ENCODE results near the gene IFNLR1.
A peak's percentile ranks its signal among the peaks of the same experiment; 100 is the strongest.

The IFNLR1 gene

GRCh38 chr1:24149866-24150233 lies 37.2 kb downstream of the IFNLR1 start:
- peak; percentile 32 to 59 (median 47) for DNase-seq (ENCODE audit: low read depth in 3 of 3)

GRCh38 chr1:24147816-24148215 lies 39.3 kb downstream of the IFNLR1 start:
- DNase-seq (ENCODE audit: low read depth in 3 of 3) = no peak

- DNase-seq (ENCODE audit: low read depth in 3 of 3) = no peak
Measured at GRCh38 chr1:24147194-24147593, 39.9 kb downstream of the IFNLR1 start.

GRCh38 chr1:24142546-24143534 lies 44.2 kb downstream of the IFNLR1 start, which contains the start of gene IL22RA1:
TSS of gene IL22RA1 (minus strand) at chr1:24143140. CDS start at chr1:24143082, 58 bp downstream.
- no peak for DNase-seq (ENCODE audit: low read depth in 3 of 3)

- no peak for DNase-seq (ENCODE audit: low read depth in 3 of 3)
Measured at GRCh38 chr1:24141311-24141997, 45.6 kb downstream of the IFNLR1 start.

GRCh38 chr1:24140741-24141181 lies 46.3 kb downstream of the IFNLR1 start:
- DNase-seq (ENCODE audit: low read depth in 3 of 3) = no peak

GRCh38 chr1:24139841-24140425 lies 47.2 kb downstream of the IFNLR1 start:
- no peak for DNase-seq (ENCODE audit: low read depth in 3 of 3)

GRCh38 chr1:24139222-24139489 lies 47.9 kb downstream of the IFNLR1 start:
- no peak for DNase-seq (ENCODE audit: low read depth in 3 of 3)

GRCh38 chr1:24138476-24139221 lies 48.4 kb downstream of the IFNLR1 start:
- DNase-seq (ENCODE audit: low read depth in 3 of 3) = no peak

GRCh38 chr1:24136956-24137539 lies 50.0 kb downstream of the IFNLR1 start:
- no peak for DNase-seq (ENCODE audit: low read depth in 3 of 3)

- no peak for DNase-seq (ENCODE audit: low read depth in 3 of 3)
Measured at GRCh38 chr1:24134376-24134775, 52.7 kb downstream of the IFNLR1 start.

- no peak for DNase-seq (ENCODE audit: low read depth in 3 of 3)
Measured at GRCh38 chr1:24133819-24134218, 53.3 kb downstream of the IFNLR1 start.

- no peak for DNase-seq (ENCODE audit: low read depth in 3 of 3)
Measured at GRCh38 chr1:24130385-24130784, 56.7 kb downstream of the IFNLR1 start.

- DNase-seq (ENCODE audit: low read depth in 3 of 3) = no peak
Measured at GRCh38 chr1:24127801-24128363, 59.2 kb downstream of the IFNLR1 start.

- no peak for DNase-seq (ENCODE audit: low read depth in 3 of 3)
Measured at GRCh38 chr1:24127134-24127800, 59.8 kb downstream of the IFNLR1 start.

- DNase-seq (ENCODE audit: low read depth in 3 of 3) = no peak
Measured at GRCh38 chr1:24126672-24127023, 60.4 kb downstream of the IFNLR1 start.

- no peak for DNase-seq (ENCODE audit: low read depth in 3 of 3)
Measured at GRCh38 chr1:24126018-24126671, 60.9 kb downstream of the IFNLR1 start.

- no peak for DNase-seq (ENCODE audit: low read depth in 3 of 3)
Measured at GRCh38 chr1:24125456-24125855, 61.6 kb downstream of the IFNLR1 start.

GRCh38 chr1:24124980-24125379 lies 62.1 kb downstream of the IFNLR1 start:
- no peak for DNase-seq (ENCODE audit: low read depth in 3 of 3)

- no peak for DNase-seq (ENCODE audit: low read depth in 3 of 3)
Measured at GRCh38 chr1:24123611-24124010, 63.5 kb downstream of the IFNLR1 start.
